ENCODE results near the gene SCN11A. TPM values are rescaled to one million over a fixed set of nuclear protein-coding genes. Genes with fewer than 3 reads are reported as not detected.

Gene SCN11A
- total RNA-seq, 1 experiment from 2014 or later: not detected

DNA sequence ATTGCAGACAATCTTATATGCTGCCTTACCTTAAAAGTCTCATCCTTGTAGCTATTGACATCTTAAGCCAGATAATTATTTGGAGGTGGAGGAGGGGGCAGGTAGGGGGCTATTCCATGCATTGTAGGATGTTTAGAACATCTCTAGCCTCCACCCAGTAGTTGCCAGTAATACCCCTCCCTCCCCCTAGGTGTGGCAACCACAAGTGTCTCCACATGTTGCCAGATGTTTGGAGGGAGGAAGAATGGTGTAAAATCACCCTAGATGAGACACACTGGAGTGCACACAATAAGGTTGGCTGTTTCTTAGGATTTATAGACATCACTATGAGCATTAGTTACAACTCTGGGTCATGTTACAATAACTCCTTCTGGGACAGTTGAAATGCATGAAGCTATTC, 28.3 kb upstream of the SCN11A start:
- Histone ChIP-seq H3K27me3 (ENCODE audit: control insufficient read depth, insufficient read depth, low read length) (no peaks in the 10 kb centered on the region), H3K27ac (ENCODE audit: low read length) (no peak overlapping the region), H3K9me3 (ENCODE audit: control insufficient read depth, insufficient read depth, low read depth, low read length) (no peaks in the 10 kb centered on the region), H3K4me3 (ENCODE audit: low read depth in 2 of 2, low read length in 2 of 2) (no peak overlapping the region), H3K36me3 (ENCODE audit: control insufficient read depth, insufficient read depth, low read length) (no peaks in the 10 kb centered on the region; the same call in 1 of the 2 replicates), H3K4me1 (ENCODE audit: control insufficient read depth, insufficient read depth, low read length) (no peaks in the 10 kb centered on the region)
- DNase-seq (ENCODE audit: low read depth, low spot score): no peak
- POLR2A ChIA-PET: no interaction called here
- TF ChIP-seq, protein P1, sequence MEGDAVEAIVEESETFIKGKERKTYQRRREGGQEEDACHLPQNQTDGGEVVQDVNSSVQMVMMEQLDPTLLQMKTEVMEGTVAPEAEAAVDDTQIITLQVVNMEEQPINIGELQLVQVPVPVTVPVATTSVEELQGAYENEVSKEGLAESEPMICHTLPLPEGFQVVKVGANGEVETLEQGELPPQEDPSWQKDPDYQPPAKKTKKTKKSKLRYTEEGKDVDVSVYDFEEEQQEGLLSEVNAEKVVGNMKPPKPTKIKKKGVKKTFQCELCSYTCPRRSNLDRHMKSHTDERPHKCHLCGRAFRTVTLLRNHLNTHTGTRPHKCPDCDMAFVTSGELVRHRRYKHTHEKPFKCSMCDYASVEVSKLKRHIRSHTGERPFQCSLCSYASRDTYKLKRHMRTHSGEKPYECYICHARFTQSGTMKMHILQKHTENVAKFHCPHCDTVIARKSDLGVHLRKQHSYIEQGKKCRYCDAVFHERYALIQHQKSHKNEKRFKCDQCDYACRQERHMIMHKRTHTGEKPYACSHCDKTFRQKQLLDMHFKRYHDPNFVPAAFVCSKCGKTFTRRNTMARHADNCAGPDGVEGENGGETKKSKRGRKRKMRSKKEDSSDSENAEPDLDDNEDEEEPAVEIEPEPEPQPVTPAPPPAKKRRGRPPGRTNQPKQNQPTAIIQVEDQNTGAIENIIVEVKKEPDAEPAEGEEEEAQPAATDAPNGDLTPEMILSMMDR (IDR thresholded peaks at IDR 0.05): no peak
- TF ChIP-seq TCF7L2 (IDR thresholded peaks at IDR 0.05; ENCODE audit: low read depth, low read length) (no peak), SIN3A (IDR thresholded peaks at IDR 0.05; ENCODE audit: borderline replicate concordance, insufficient read depth, low read depth, low read length) (no peak)
- TF ChIP-seq, protein P2, sequence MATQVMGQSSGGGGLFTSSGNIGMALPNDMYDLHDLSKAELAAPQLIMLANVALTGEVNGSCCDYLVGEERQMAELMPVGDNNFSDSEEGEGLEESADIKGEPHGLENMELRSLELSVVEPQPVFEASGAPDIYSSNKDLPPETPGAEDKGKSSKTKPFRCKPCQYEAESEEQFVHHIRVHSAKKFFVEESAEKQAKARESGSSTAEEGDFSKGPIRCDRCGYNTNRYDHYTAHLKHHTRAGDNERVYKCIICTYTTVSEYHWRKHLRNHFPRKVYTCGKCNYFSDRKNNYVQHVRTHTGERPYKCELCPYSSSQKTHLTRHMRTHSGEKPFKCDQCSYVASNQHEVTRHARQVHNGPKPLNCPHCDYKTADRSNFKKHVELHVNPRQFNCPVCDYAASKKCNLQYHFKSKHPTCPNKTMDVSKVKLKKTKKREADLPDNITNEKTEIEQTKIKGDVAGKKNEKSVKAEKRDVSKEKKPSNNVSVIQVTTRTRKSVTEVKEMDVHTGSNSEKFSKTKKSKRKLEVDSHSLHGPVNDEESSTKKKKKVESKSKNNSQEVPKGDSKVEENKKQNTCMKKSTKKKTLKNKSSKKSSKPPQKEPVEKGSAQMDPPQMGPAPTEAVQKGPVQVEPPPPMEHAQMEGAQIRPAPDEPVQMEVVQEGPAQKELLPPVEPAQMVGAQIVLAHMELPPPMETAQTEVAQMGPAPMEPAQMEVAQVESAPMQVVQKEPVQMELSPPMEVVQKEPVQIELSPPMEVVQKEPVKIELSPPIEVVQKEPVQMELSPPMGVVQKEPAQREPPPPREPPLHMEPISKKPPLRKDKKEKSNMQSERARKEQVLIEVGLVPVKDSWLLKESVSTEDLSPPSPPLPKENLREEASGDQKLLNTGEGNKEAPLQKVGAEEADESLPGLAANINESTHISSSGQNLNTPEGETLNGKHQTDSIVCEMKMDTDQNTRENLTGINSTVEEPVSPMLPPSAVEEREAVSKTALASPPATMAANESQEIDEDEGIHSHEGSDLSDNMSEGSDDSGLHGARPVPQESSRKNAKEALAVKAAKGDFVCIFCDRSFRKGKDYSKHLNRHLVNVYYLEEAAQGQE (IDR thresholded peaks at IDR 0.05; ENCODE audit: insufficient read depth in 1 of 2, low read depth in 2 of 2, low read length in 1 of 2): no peak
- intact Hi-C loops (cut with micrococcal nuclease; ENCODE audit: unreplicated experiment): no loop called here
- CTCF ChIA-PET: no interaction called here
- no peak for ATAC-seq
- in situ Hi-C loops (cut with HindIII; ENCODE audit: low pct_unique_long_range_greater_than_20kb, low sequenced_read_pairs): no loop called here
- no TSS peak for BruUV-seq (replicated peaks)

DNA sequence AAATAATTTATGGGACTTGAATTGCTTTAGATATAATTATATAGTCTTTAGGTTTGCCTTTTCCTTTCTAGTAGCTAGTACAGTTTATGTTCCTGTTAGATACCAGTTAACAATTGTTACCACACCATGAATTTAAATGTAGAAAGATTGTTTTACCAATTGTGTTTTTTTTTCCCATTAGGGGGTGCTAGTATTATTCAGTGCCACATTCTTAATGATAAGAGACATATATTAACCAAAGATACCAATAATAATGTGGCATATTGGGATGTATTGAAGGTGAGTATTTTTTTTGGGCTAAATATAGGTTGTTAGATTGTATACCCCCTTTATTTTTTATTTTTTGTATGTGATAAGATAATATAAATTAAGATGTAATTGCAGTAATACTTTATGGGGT, 27.8 kb upstream of the SCN11A start:
- CTCF ChIA-PET: no interaction called here
- ATAC-seq (no peak), DNase-seq (ENCODE audit: low read depth, low spot score) (no peak)
- in situ Hi-C loops (cut with HindIII; ENCODE audit: low pct_unique_long_range_greater_than_20kb, low sequenced_read_pairs): no loop called here
- Histone ChIP-seq H3K4me1 (ENCODE audit: control insufficient read depth, insufficient read depth, low read length) (no peaks in the 10 kb centered on the region), H3K27ac (ENCODE audit: low read length) (no peak overlapping the region), H3K9me3 (ENCODE audit: control insufficient read depth, insufficient read depth, low read depth, low read length) (no peaks in the 10 kb centered on the region), H3K4me3 (ENCODE audit: low read depth in 2 of 2, low read length in 2 of 2) (no peak overlapping the region), H3K27me3 (ENCODE audit: control insufficient read depth, insufficient read depth, low read length) (no peaks in the 10 kb centered on the region), H3K36me3 (ENCODE audit: control insufficient read depth, insufficient read depth, low read length) (no peaks in the 10 kb centered on the region; the same call in 1 of the 2 replicates)
- intact Hi-C loops (cut with micrococcal nuclease; ENCODE audit: unreplicated experiment): no loop called here
- BruUV-seq (replicated peaks): no TSS peak
- POLR2A ChIA-PET: no interaction called here
- no peak for TF ChIP-seq TCF7L2 (IDR thresholded peaks at IDR 0.05; ENCODE audit: low read depth, low read length)
- no peak for TF ChIP-seq SIN3A (IDR thresholded peaks at IDR 0.05; ENCODE audit: borderline replicate concordance, insufficient read depth, low read depth, low read length)
- TF ChIP-seq, protein P1 (IDR thresholded peaks at IDR 0.05): no peak
- TF ChIP-seq, protein P2 (IDR thresholded peaks at IDR 0.05; ENCODE audit: insufficient read depth in 1 of 2, low read depth in 2 of 2, low read length in 1 of 2): no peak
- TF ChIP-seq POLR2AphosphoS5 (IDR thresholded peaks at IDR 0.05; ENCODE audit: low read depth, low read length): no peak
